SK-N-SH (cell line): ENCODE measurements around the gene BTBD3. TPM values are rescaled to one million over a fixed set of nuclear protein-coding genes. Genes with fewer than 3 reads are reported as not detected.

Experiments
- CTCF ChIA-PET: fragments of 300-600, 350-600 bp; formaldehyde crosslinking; extraction: SDS; loops from one replicate; lab custom pipeline; 2021; lab: Yijun Ruan, JAX
- POLR2A ChIA-PET: fragments of 350-600 bp; sonication (Branson Sonifier 250); formaldehyde crosslinking; extraction: SDS; loops from one replicate; lab custom pipeline; 2020; ENCODE audit warnings: antibody characterized with exemption, inconsistent platforms; lab: Yijun Ruan, JAX
- DNase-seq: peaks from one replicate; pipeline ENCODE4 v3.0.0; 2012
- H2AFZ ChIP-seq: fragments of 200-600 bp; sonication (generic); 2 replicates; pipeline ENCODE4 v1.8.1; 2016; ENCODE audit warnings: antibody characterized with exemption, mild to moderate bottlenecking, low read depth
- H3F3A ChIP-seq: fragments of 200-600 bp; sonication (generic); replicated peaks from 2 replicates; pipeline ENCODE3; 2016; ENCODE audit warnings: antibody characterized with exemption, mild to moderate bottlenecking; ENCODE audit not compliant: insufficient read depth
- H3K27ac ChIP-seq, 2 experiments: fragments of 200-500 bp in 1 of 2; fragments of 200-600 bp in 1 of 2; sonication (Bioruptor generic) in 1 of 2; sonication (generic), shearing (Covaris generic) in 1 of 2; 2 replicates each; pipeline versions ENCODE4 v1.5.1 to v1.6.1; 2014 to 2016; ENCODE audit warnings: low read depth in 2 of 2, inconsistent platforms in 1 of 2, low read length in 1 of 2, mild to moderate bottlenecking in 1 of 2, mixed read lengths in 1 of 2
- H3K27me3 ChIP-seq: fragments of 200-600 bp; sonication (generic), shearing (Covaris generic); 2 replicates; pipeline ENCODE4 v1.6.1; 2016; ENCODE audit warnings: mixed run types; ENCODE audit not compliant: insufficient read depth
- H3K36me3 ChIP-seq, 2 experiments: fragments of 200-500 bp in 1 of 2; fragments of 200-600 bp in 1 of 2; sonication (Bioruptor generic) in 1 of 2; sonication (generic) in 1 of 2; replicated peaks in 1 of 2; 2 replicates each; pipeline versions ENCODE3 to v1.5.1; 2014 to 2016; ENCODE audit warnings: low read length in 1 of 2, mild to moderate bottlenecking in 1 of 2; ENCODE audit not compliant: insufficient read depth in 2 of 2, control insufficient read depth in 1 of 2
- H3K4me1 ChIP-seq, 2 experiments: fragments of 200-500 bp in 1 of 2; fragments of 200-600 bp in 1 of 2; sonication (Bioruptor generic) in 1 of 2; sonication (generic), shearing (Covaris generic) in 1 of 2; 2 replicates each; pipeline versions ENCODE4 v1.5.1 to v1.6.1; 2014 to 2016; ENCODE audit warnings: low read depth in 1 of 2, low read length in 1 of 2, mixed run types in 1 of 2; ENCODE audit not compliant: insufficient read depth in 2 of 2, control insufficient read depth in 1 of 2
- H3K4me2 ChIP-seq: fragments of 200-600 bp; sonication (generic), shearing (Covaris generic); 2 replicates; pipeline ENCODE4 v1.6.1; 2017; ENCODE audit warnings: mixed run types
- H3K4me3 ChIP-seq, 2 experiments: fragments of 200-500 bp in 1 of 2; fragments of 200-600 bp in 1 of 2; sonication (Bioruptor generic) in 1 of 2; sonication (generic), shearing (Covaris generic) in 1 of 2; 2 replicates each; pipeline versions ENCODE4 v1.5.1 to v1.8.1; 2014 to 2016; ENCODE audit warnings: low read depth in 2 of 2, inconsistent platforms in 1 of 2, low read length in 1 of 2, mild to moderate bottlenecking in 1 of 2, mixed read lengths in 1 of 2, moderate library complexity in 1 of 2
- H3K79me2 ChIP-seq: fragments of 200-600 bp; sonication (generic); 2 replicates; pipeline ENCODE4 v1.8.1; 2017; ENCODE audit warnings: mild to moderate bottlenecking; ENCODE audit not compliant: insufficient read depth
- H3K9ac ChIP-seq: fragments of 200-600 bp; sonication (generic); 2 replicates; pipeline ENCODE4 v1.6.1; 2017; ENCODE audit warnings: mixed run types
- H3K9me2 ChIP-seq: fragments of 200-600 bp; sonication (generic); 2 replicates; pipeline ENCODE4 v1.6.1; 2017; ENCODE audit warnings: mixed run types
- H3K9me3 ChIP-seq: fragments of 200-600 bp; sonication (generic); 2 replicates; pipeline ENCODE4 v1.6.1; 2017; ENCODE audit warnings: mixed run types, mild to moderate bottlenecking, moderate library complexity
- H4K20me1 ChIP-seq: fragments of 200-600 bp; sonication (generic); 2 replicates; pipeline ENCODE4 v1.6.1; 2017; ENCODE audit warnings: mild to moderate bottlenecking, mixed run types; ENCODE audit not compliant: insufficient read depth
- CHD2 ChIP-seq: fragments of 150-350 bp; IDR thresholded peaks from 2 replicates; pipeline ENCODE4 v1.6.1; 2018; ENCODE audit warnings: low read length; ENCODE audit not compliant: partially characterized antibody
- EZH2phosphoT487 ChIP-seq: fragments of 200-600 bp; sonication (generic); IDR thresholded peaks from 2 replicates; pipeline ENCODE4 v1.6.1; 2017; ENCODE audit warnings: low read depth, mixed run types, mild to moderate bottlenecking, antibody characterized with exemption, moderate library complexity, borderline replicate concordance
- FOSL2 ChIP-seq: IDR thresholded peaks from 2 replicates; pipeline ENCODE4 v1.4.0; 2012; ENCODE audit warnings: low read depth, mild to moderate bottlenecking, moderate library complexity, borderline replicate concordance
- FOXJ3 ChIP-seq: sonication (generic); formaldehyde crosslinking; IDR thresholded peaks from 2 replicates; pipeline ENCODE4 v1.5.1; 2020; ENCODE audit warnings: mild to moderate bottlenecking, missing genetic modification reagents
- FOXM1 ChIP-seq: IDR thresholded peaks from 2 replicates; pipeline ENCODE4 v1.4.0; 2012; ENCODE audit warnings: low read depth, mild to moderate bottlenecking
- GABPA ChIP-seq: IDR thresholded peaks from 2 replicates; pipeline ENCODE4 v1.4.0; 2012; ENCODE audit warnings: low read depth, mild to moderate bottlenecking
- JUND ChIP-seq: IDR thresholded peaks from 2 replicates; pipeline ENCODE4 v1.4.0; 2012
- MEF2A ChIP-seq: IDR thresholded peaks from 2 replicates; pipeline ENCODE4 v1.4.0; 2012; ENCODE audit warnings: low read depth, borderline replicate concordance
- MXI1 ChIP-seq: IDR thresholded peaks from 2 replicates; pipeline ENCODE4 v1.6.1; 2012; ENCODE audit warnings: mild to moderate bottlenecking, low read depth, low read length, improper control_type of control experiment
- RAD21 ChIP-seq: IDR thresholded peaks from 2 replicates; pipeline ENCODE4 v1.6.1; 2012; ENCODE audit warnings: mild to moderate bottlenecking, low read length
- RCOR1 ChIP-seq: fragments of 150-350 bp; IDR thresholded peaks from 2 replicates; pipeline ENCODE4 v1.6.1; 2017; ENCODE audit warnings: antibody characterized with exemption, low read length
- SMC3 ChIP-seq: IDR thresholded peaks from 2 replicates; pipeline ENCODE4 v1.6.1; 2012; ENCODE audit warnings: low read depth, low read length, improper control_type of control experiment
- TAF1 ChIP-seq: IDR thresholded peaks from 2 replicates; pipeline ENCODE4 v1.6.1; 2012; ENCODE audit warnings: low read depth, mild to moderate bottlenecking, low read length, moderate library complexity, borderline replicate concordance
- TCF12 ChIP-seq: IDR thresholded peaks from 2 replicates; pipeline ENCODE4 v1.4.0; 2012
- YY1 ChIP-seq: IDR thresholded peaks from 2 replicates; pipeline ENCODE4 v1.4.0; 2012; ENCODE audit warnings: low read depth, mild to moderate bottlenecking
- WGBS: methylation state at CpG from one replicate; pipeline ENCODE4 v1.1.6; 2017; ENCODE audit warnings: low lambda C conversion rate; 5-methylcytosine and 5-hydroxymethylcytosine counted together
- polyA plus RNA-seq, 3 experiments: library from polyadenylated mRNA; depleted of rRNA; stranded (reverse); fragments of >200 nt; gene quantifications; 2 replicates each; pipeline ENCODE4 v1.2.3, GENCODE V29; 2012
- TF ChIP-seq, protein P1 (sequence below): IDR thresholded peaks from 2 replicates; pipeline ENCODE4 v1.6.1; 2012; ENCODE audit warnings: mild to moderate bottlenecking, low read depth, low read length, moderate library complexity
- TF ChIP-seq, protein P2 (sequence below): fragments of 150-350 bp; IDR thresholded peaks from 2 replicates; pipeline ENCODE4 v1.6.1; 2017; ENCODE audit warnings: antibody characterized with exemption, low read length, low read depth, borderline replicate concordance
- TF ChIP-seq, protein P3 (sequence below): fragments of 200-600 bp; sonication (generic); IDR thresholded peaks from 2 replicates; pipeline ENCODE4 v1.6.1; 2017; ENCODE audit warnings: antibody characterized with exemption, mild to moderate bottlenecking, moderate library complexity

Gene BTBD3
- polyA plus RNA-seq, 1 of the 3 experiments (the other 2 are of a cell fraction) = 10.2 TPM

DNA sequence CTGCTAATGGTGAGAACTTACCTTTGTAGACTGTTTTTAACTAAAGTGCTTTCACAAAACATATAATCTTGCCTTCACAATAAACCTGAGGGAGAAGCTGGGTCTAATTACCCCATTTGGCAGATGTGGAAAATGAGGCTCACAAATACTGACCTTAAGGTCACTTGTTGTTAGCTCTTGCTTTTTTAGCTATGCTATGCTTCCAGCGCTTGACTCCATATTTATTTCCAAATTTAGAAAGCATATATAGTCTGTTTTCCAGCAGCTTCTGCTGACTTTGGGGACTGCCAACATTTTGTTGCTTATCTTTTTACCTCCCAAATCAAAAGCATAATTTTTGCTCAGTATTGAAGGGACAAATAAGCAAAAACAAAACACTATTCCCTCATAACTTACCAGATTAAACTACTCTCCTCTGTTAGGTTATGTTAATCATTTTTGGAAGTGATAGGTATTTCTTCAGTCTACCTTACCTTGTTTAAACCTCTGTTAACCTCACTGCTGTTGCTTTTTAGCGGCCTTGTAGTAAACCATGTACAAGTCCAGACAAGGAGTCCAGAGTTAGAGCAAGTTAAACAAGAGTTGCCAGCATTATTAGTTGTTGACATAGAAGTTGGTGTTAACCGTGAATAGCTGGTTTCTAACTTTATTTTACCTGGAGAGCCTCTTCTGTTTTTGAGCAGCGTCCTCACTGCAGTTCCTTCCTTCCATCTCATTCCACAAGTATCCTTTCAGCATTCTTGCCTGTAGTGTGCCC, 4.9 kb upstream of the BTBD3 start:
- H2AFZ ChIP-seq = no peak overlapping the region
- no peaks in the 10 kb centered on the region for H3K9me2 ChIP-seq
- H4K20me1 ChIP-seq = peaks cover 3% of the 10 kb centered on the region; the same call in 1 of the 2 replicates
- H3K27me3 ChIP-seq = no peaks in the 10 kb centered on the region
- peaks cover 76% of the 10 kb centered on the region for H3K79me2 ChIP-seq
- 95% methylated on average over 4 of the region's 4 CpGs for WGBS
- H3K4me1 ChIP-seq = peaks cover 4 to 7% of the 10 kb centered on the region in 2 experiments; a peak in 3 of 4 replicates
- no peak for DNase-seq
- POLR2A ChIA-PET = no interaction called here
- H3K9me3 ChIP-seq = no peaks in the 10 kb centered on the region
- CTCF ChIA-PET = interaction anchor here (0.6 to 1.2 kb wide), 4 partner anchors 18 to 571 kb away, joined by 3 to 5 read pairs (median 3); no protein-coding TSS in a partner anchor
- H3K4me2 ChIP-seq = no peak overlapping the region
- TF ChIP-seq JUND (no peak), YY1 (no peak), FOXM1 (no peak), TAF1 (no peak), MEF2A (no peak), RAD21 (no peak), CHD2 (no peak), RCOR1 (no peak), TCF12 (no peak), FOXJ3 (CRISPR knock-in tag) (no peak), EZH2phosphoT487 (no peak), GABPA (no peak), FOSL2 (no peak), MXI1 (no peak), SMC3 (no peak)
- TF ChIP-seq, protein P1, sequence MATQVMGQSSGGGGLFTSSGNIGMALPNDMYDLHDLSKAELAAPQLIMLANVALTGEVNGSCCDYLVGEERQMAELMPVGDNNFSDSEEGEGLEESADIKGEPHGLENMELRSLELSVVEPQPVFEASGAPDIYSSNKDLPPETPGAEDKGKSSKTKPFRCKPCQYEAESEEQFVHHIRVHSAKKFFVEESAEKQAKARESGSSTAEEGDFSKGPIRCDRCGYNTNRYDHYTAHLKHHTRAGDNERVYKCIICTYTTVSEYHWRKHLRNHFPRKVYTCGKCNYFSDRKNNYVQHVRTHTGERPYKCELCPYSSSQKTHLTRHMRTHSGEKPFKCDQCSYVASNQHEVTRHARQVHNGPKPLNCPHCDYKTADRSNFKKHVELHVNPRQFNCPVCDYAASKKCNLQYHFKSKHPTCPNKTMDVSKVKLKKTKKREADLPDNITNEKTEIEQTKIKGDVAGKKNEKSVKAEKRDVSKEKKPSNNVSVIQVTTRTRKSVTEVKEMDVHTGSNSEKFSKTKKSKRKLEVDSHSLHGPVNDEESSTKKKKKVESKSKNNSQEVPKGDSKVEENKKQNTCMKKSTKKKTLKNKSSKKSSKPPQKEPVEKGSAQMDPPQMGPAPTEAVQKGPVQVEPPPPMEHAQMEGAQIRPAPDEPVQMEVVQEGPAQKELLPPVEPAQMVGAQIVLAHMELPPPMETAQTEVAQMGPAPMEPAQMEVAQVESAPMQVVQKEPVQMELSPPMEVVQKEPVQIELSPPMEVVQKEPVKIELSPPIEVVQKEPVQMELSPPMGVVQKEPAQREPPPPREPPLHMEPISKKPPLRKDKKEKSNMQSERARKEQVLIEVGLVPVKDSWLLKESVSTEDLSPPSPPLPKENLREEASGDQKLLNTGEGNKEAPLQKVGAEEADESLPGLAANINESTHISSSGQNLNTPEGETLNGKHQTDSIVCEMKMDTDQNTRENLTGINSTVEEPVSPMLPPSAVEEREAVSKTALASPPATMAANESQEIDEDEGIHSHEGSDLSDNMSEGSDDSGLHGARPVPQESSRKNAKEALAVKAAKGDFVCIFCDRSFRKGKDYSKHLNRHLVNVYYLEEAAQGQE = no peak
- TF ChIP-seq, protein P2, sequence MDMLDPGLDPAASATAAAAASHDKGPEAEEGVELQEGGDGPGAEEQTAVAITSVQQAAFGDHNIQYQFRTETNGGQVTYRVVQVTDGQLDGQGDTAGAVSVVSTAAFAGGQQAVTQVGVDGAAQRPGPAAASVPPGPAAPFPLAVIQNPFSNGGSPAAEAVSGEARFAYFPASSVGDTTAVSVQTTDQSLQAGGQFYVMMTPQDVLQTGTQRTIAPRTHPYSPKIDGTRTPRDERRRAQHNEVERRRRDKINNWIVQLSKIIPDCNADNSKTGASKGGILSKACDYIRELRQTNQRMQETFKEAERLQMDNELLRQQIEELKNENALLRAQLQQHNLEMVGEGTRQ = no peak
- TF ChIP-seq, protein P3, sequence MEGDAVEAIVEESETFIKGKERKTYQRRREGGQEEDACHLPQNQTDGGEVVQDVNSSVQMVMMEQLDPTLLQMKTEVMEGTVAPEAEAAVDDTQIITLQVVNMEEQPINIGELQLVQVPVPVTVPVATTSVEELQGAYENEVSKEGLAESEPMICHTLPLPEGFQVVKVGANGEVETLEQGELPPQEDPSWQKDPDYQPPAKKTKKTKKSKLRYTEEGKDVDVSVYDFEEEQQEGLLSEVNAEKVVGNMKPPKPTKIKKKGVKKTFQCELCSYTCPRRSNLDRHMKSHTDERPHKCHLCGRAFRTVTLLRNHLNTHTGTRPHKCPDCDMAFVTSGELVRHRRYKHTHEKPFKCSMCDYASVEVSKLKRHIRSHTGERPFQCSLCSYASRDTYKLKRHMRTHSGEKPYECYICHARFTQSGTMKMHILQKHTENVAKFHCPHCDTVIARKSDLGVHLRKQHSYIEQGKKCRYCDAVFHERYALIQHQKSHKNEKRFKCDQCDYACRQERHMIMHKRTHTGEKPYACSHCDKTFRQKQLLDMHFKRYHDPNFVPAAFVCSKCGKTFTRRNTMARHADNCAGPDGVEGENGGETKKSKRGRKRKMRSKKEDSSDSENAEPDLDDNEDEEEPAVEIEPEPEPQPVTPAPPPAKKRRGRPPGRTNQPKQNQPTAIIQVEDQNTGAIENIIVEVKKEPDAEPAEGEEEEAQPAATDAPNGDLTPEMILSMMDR = no peak
- H3K27ac ChIP-seq = no peak overlapping the region
- no peaks in the 10 kb centered on the region for H3F3A ChIP-seq
- no peaks in the 10 kb centered on the region for H3K36me3 ChIP-seq
- no peak overlapping the region; a peak in 1 of 4 replicates for H3K4me3 ChIP-seq
- H3K9ac ChIP-seq = no peak overlapping the region
